ENCODE results near the gene LTA4H. TPM values are rescaled to one million over a fixed set of nuclear protein-coding genes. Genes with fewer than 3 reads are reported as not detected.

Gene LTA4H
- total and polyA plus RNA-seq, 10 of the 15 experiments (the other 5 are each of a cell fraction or from before 2014, with no cell fraction given), result 43.9 to 106 (median 47.3) TPM

- TF ChIP-seq REST (IDR thresholded peaks at IDR 0.05; ENCODE audit: low read depth, low read length), result no peak
- TF ChIP-seq NR2C1 (IDR thresholded peaks at IDR 0.05), result no peak
- no peak for TF ChIP-seq ZBTB4 (CRISPR knock-in tag; IDR thresholded peaks at IDR 0.05)
- TF ChIP-seq HSF1 (IDR thresholded peaks at IDR 0.05; ENCODE audit: low read depth, low read length), result no peak
- TF ChIP-seq ATF2 (IDR thresholded peaks at IDR 0.05; ENCODE audit: low read length), result no peak
Observed at GRCh38 chr12:95980437-95980836, 55.0 kb downstream of the LTA4H start (continued).

Data from GM12878 (cell line).